GM12801 (cell line): ENCODE data around the gene SPATA33.

Experiments
- CTCF ChIP-seq: IDR thresholded peaks from one replicate; pipeline ENCODE4 v1.5.1; 2011; ENCODE audit warnings: control low read depth; ENCODE audit not compliant: insufficient read length; ENCODE audit errors: extremely low read depth

SPATA33 gene

GRCh38 chr16:89691231-89691985 lies 33.8 kb downstream of the SPATA33 start:
- no peak for TF ChIP-seq CTCF

GRCh38 chr16:89691986-89692569 lies 34.4 kb downstream of the SPATA33 start:
- no peak for TF ChIP-seq CTCF

GRCh38 chr16:89693289-89693731 lies 35.7 kb downstream of the SPATA33 start:
- no peak for TF ChIP-seq CTCF

- TF ChIP-seq CTCF: no peak
Measured at GRCh38 chr16:89693931-89694783, 36.5 kb downstream of the SPATA33 start.

GRCh38 chr16:89695086-89695874 lies 37.6 kb downstream of the SPATA33 start:
- TF ChIP-seq CTCF: no peak

- no peak for TF ChIP-seq CTCF
Measured at GRCh38 chr16:89695875-89696669, 38.4 kb downstream of the SPATA33 start.
